ENCODE measurements around the gene THRSP. TPM values are rescaled to one million over a fixed set of nuclear protein-coding genes. Genes with fewer than 3 reads are reported as not detected.
"Not testable (repeated sequence)": the region's sequence is repeated elsewhere in the genome, so short reads cannot be mapped to it uniquely, and the experiment has no call there.

Gene THRSP
- total RNA-seq, 1 donor from 2014 or later, result not detected

- Histone ChIP-seq H3K36me3 (no peaks in the 10 kb centered on the region), H3K4me1 (peaks cover 8% of the 10 kb centered on the region), H3K9me3 (no peaks in the 10 kb centered on the region), H3K27me3 (ENCODE audit: low read depth) (no peaks in the 10 kb centered on the region), H3K4me3 (peak within 1 kb of the TSS; percentile 56), H3K27ac (peak within 1 kb of the TSS; percentile 64)
- TF ChIP-seq CTCF (IDR thresholded peaks at IDR 0.05), result peak; percentile 6
- peak; percentile 93 to 94 for ATAC-seq
- intact Hi-C loops (cut with DNase I), result no loop called here
- DNase-seq, result peak; percentile 78
Measured at GRCh38 chr11:78022397-78023396, 41.0 kb upstream of the THRSP start, which contains the start of gene KCTD14. Gene KCTD14 (minus strand): TSS chr11:78023276. CDS start chr11:78023249, 27 bp downstream.

- peak overlapping the region; percentile 64 for H3K27ac ChIP-seq
- DNase-seq (no peak), ATAC-seq (peak in 1 of 2 donors; percentile 25)
- H3K4me3 ChIP-seq, result peak overlapping the region; percentile 56
- peaks cover 8% of the 10 kb centered on the region for H3K4me1 ChIP-seq
- intact Hi-C loops (cut with DNase I), result no loop called here
- no peaks in the 10 kb centered on the region for H3K36me3 ChIP-seq
- no peaks in the 10 kb centered on the region for H3K9me3 ChIP-seq
- no peaks in the 10 kb centered on the region for H3K27me3 ChIP-seq (ENCODE audit: low read depth)
- no peak for TF ChIP-seq CTCF (IDR thresholded peaks at IDR 0.05)
Measured at GRCh38 chr11:78023426-78023825, 40.2 kb upstream of the THRSP start.

- TF ChIP-seq CTCF (IDR thresholded peaks at IDR 0.05), result no peak
- Histone ChIP-seq H3K4me3 (no peak overlapping the region), H3K9me3 (no peaks in the 10 kb centered on the region), H3K27me3 (ENCODE audit: low read depth) (no peaks in the 10 kb centered on the region), H3K27ac (no peak overlapping the region), H3K4me1 (peaks cover 11% of the 10 kb centered on the region), H3K36me3 (no peaks in the 10 kb centered on the region)
- DNase-seq (no peak), ATAC-seq (no peak)
- intact Hi-C loops (cut with DNase I), result no loop called here
Measured at GRCh38 chr11:78025378-78025777, 38.3 kb upstream of the THRSP start.

- no peak overlapping the region for H3K27ac ChIP-seq
- H3K36me3 ChIP-seq, result no peaks in the 10 kb centered on the region
- no peak for TF ChIP-seq CTCF (IDR thresholded peaks at IDR 0.05)
- H3K9me3 ChIP-seq, result no peaks in the 10 kb centered on the region
- ATAC-seq (no peak), DNase-seq (no peak)
- intact Hi-C loops (cut with DNase I), result no loop called here
- no peak overlapping the region for H3K4me3 ChIP-seq
- peaks cover 20% of the 10 kb centered on the region for H3K4me1 ChIP-seq
- no peaks in the 10 kb centered on the region for H3K27me3 ChIP-seq (ENCODE audit: low read depth)
Measured at GRCh38 chr11:78027759-78028158, 35.9 kb upstream of the THRSP start.

GRCh38 chr11:78028423-78028822, 35.2 kb upstream of the THRSP start:
- peaks cover 16% of the 10 kb centered on the region for H3K4me1 ChIP-seq
- H3K9me3 ChIP-seq; DNase-seq; intact Hi-C loops (cut with DNase I); H3K27ac ChIP-seq; ATAC-seq; H3K4me3 ChIP-seq; H3K27me3 ChIP-seq (ENCODE audit: low read depth); H3K36me3 ChIP-seq: not testable (repeated sequence)

Measured in lower lobe of right lung (tissue), 2 donors.